Panc1 (cell line): ENCODE measurements around the gene SCFD1. TPM values are rescaled to one million over a fixed set of nuclear protein-coding genes. Genes with fewer than 3 reads are reported as not detected.
"Not testable (repeated sequence)": the region's sequence is repeated elsewhere in the genome, so short reads cannot be mapped to it uniquely, and the experiment has no call there.

Experiments
- ATAC-seq: fragments of 200-7000 bp; cut with Tn5 transposase; 2 replicates; pipeline ENCODE4 v1.9.1; 2020; ENCODE audit warnings: mild to moderate bottlenecking, moderate library complexity
- BruUV-seq: library from RNA; stranded (reverse); fragments of 400-500 nt; replicated peaks from 2 replicates; lab custom pipeline; 2021; lab: Mats Ljungman, UMichigan
- CTCF ChIA-PET: fragments of 300-600 bp; sonication (Branson Sonifier 250); formaldehyde crosslinking; loops from one replicate; lab custom pipeline; 2022; ENCODE audit warnings: antibody characterized with exemption; lab: Charles Lee
- POLR2A ChIA-PET: fragments of 300-600 bp; sonication (Branson Sonifier 250); formaldehyde crosslinking; loops from one replicate; lab custom pipeline; 2022; ENCODE audit warnings: antibody characterized with exemption; lab: Charles Lee
- DNase-seq: peaks from one replicate; pipeline ENCODE4 v3.0.0-alpha.2; 2010; ENCODE audit warnings: low read depth, low spot score
- H3K27ac ChIP-seq: 2 replicates; pipeline ENCODE4 v1.5.1; 2011; ENCODE audit warnings: mild to moderate bottlenecking, low read length, inconsistent platforms
- H3K27me3 ChIP-seq: fragments of 200-500 bp; sonication (Bioruptor generic); 2 replicates; pipeline ENCODE4 v1.6.0; 2014; ENCODE audit warnings: low read length, inconsistent platforms; ENCODE audit not compliant: control insufficient read depth, insufficient read depth
- H3K36me3 ChIP-seq: fragments of 200-500 bp; sonication (Bioruptor generic); 2 replicates; pipeline ENCODE4 v1.5.1; 2014; ENCODE audit warnings: inconsistent platforms, mild to moderate bottlenecking, low read length, moderate library complexity; ENCODE audit not compliant: control insufficient read depth, insufficient read depth
- H3K4me1 ChIP-seq: 2 replicates; pipeline ENCODE4 v1.5.1; 2011; ENCODE audit warnings: inconsistent platforms, mild to moderate bottlenecking, low read length, moderate library complexity; ENCODE audit not compliant: control insufficient read depth, insufficient read depth
- H3K4me3 ChIP-seq, 2 experiments: 2 replicates each; pipeline ENCODE4 v1.5.1; 2011 to 2012; ENCODE audit warnings: low read depth in 2 of 2, low read length in 2 of 2, mild to moderate bottlenecking in 2 of 2, inconsistent platforms in 1 of 2, moderate library complexity in 1 of 2
- H3K9me3 ChIP-seq: fragments of 200-500 bp; sonication (Bioruptor generic); 2 replicates; pipeline ENCODE4 v1.5.1; 2014; ENCODE audit warnings: low read depth, mild to moderate bottlenecking, inconsistent platforms, low read length, moderate library complexity; ENCODE audit not compliant: control insufficient read depth, insufficient read depth
- CTCF ChIP-seq: fragments of 450-650 bp; IDR thresholded peaks from 2 replicates; pipeline ENCODE4 v1.5.1; 2017; ENCODE audit warnings: mild to moderate bottlenecking
- POLR2AphosphoS5 ChIP-seq: IDR thresholded peaks from 2 replicates; pipeline ENCODE4 v1.6.1; 2012; ENCODE audit warnings: mild to moderate bottlenecking, low read depth, low read length, moderate library complexity
- SIN3A ChIP-seq: IDR thresholded peaks from 2 replicates; pipeline ENCODE4 v1.6.1; 2012; ENCODE audit warnings: low read depth, mild to moderate bottlenecking, low read length, moderate library complexity, borderline replicate concordance; ENCODE audit not compliant: insufficient read depth
- TCF7L2 ChIP-seq: IDR thresholded peaks from 2 replicates; pipeline ENCODE4 v1.6.1; 2011; ENCODE audit warnings: mild to moderate bottlenecking, low read depth, low read length, inconsistent platforms
- in situ Hi-C: cut with HindIII; loops from 2 replicates; pipeline ENCODE4 v1.10.0; 2016; ENCODE audit warnings: low sequenced_read_pairs, low pct_unique_long_range_greater_than_20kb
- intact Hi-C: fragments of 100-400 bp; cut with micrococcal nuclease; formaldehyde crosslinking; loops from one replicate; pipeline ENCODE4 v1.10.0; 2022; ENCODE audit not compliant: unreplicated experiment
- total RNA-seq: library from RNA; stranded (reverse); gene quantifications from one replicate; pipeline ENCODE4 v1.2.1, GENCODE V29; 2021; ENCODE audit not compliant: unreplicated experiment
- TF ChIP-seq, protein P1 (sequence below), 2 experiments: IDR thresholded peaks; 2 replicates each; pipeline ENCODE4 v1.6.1; 2011 to 2012; ENCODE audit warnings: low read depth in 2 of 2, control low read depth in 1 of 2, low read length in 1 of 2, mild to moderate bottlenecking in 1 of 2, moderate library complexity in 1 of 2; ENCODE audit not compliant: insufficient read depth in 1 of 2

The SCFD1 gene
- total RNA-seq, 1 experiment from 2014 or later, result 43.8 TPM

DNA sequence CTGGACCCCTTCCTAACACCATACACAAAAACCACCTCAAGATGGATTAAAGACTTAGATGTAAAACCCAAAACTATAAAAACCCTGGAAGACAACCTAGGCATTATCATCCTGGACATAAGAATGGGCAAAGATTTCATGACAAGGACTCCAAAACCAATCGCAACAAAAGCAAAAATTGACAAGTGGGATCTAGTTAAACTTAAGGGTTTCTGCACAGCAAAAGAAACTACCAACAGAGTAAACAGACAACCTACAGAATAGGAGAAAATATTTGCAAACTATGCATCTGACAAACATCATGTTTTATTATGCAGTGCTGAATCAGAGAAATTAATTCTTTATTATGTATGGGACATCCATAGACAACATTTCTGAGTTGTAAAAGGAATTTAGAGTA lies 45.8 kb upstream of the SCFD1 start:
- DNase-seq, ATAC-seq, intact Hi-C loops: not testable (repeated sequence)

DNA sequence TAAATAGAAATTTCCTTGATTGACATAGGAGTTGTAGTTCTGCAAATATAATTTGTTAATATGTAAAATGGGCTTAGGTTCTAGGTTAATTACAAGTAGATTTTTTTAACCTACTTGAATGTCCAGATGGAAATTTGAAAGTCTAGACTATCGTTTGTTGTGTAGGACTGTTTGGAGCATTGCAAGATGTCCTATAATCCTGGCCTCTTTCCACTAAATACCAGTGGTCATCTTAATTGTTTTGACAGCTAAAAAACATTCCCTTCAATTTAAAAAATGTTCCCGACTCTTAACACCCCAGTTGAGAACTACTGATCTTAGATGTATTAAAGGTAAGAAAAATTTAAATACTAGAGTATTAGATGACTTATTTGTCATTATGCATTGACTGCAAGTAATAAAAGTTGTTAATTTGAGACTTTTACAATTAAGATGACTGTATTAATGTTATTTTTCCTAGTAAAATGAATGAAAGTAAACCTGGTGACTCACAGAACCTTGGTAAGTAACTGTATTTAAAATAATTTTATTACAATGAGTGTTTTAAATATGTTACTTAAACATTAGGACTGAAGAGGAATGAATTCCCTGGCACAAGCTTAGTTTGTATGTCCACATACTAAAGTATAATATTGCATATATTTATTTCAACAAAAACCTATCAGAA lies 41.4 kb upstream of the SCFD1 start:
- ChIA-PET CTCF (no interaction called here), POLR2A (interaction anchor here (0.6 kb wide), 1 partner anchor 138 kb away, joined by 3 read pairs; no protein-coding TSS in a partner anchor)
- no peak for TF ChIP-seq TCF7L2
- no peak for TF ChIP-seq POLR2AphosphoS5
- TF ChIP-seq, protein P1, sequence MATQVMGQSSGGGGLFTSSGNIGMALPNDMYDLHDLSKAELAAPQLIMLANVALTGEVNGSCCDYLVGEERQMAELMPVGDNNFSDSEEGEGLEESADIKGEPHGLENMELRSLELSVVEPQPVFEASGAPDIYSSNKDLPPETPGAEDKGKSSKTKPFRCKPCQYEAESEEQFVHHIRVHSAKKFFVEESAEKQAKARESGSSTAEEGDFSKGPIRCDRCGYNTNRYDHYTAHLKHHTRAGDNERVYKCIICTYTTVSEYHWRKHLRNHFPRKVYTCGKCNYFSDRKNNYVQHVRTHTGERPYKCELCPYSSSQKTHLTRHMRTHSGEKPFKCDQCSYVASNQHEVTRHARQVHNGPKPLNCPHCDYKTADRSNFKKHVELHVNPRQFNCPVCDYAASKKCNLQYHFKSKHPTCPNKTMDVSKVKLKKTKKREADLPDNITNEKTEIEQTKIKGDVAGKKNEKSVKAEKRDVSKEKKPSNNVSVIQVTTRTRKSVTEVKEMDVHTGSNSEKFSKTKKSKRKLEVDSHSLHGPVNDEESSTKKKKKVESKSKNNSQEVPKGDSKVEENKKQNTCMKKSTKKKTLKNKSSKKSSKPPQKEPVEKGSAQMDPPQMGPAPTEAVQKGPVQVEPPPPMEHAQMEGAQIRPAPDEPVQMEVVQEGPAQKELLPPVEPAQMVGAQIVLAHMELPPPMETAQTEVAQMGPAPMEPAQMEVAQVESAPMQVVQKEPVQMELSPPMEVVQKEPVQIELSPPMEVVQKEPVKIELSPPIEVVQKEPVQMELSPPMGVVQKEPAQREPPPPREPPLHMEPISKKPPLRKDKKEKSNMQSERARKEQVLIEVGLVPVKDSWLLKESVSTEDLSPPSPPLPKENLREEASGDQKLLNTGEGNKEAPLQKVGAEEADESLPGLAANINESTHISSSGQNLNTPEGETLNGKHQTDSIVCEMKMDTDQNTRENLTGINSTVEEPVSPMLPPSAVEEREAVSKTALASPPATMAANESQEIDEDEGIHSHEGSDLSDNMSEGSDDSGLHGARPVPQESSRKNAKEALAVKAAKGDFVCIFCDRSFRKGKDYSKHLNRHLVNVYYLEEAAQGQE (IDR thresholded peaks at IDR 0.05; ENCODE audit: insufficient read depth in 1 of 2, low read depth in 2 of 2, low read length in 1 of 2), result no peak
- TF ChIP-seq CTCF, result no peak
- TF ChIP-seq SIN3A, result no peak
- peaks cover 2% of the 10 kb centered on the region; the same call in 1 of the 2 replicates for H3K9me3 ChIP-seq
- no TSS peak for BruUV-seq
- no peaks in the 10 kb centered on the region; the same call in 1 of the 2 replicates for H3K36me3 ChIP-seq
- in situ Hi-C loops, result no loop called here
- H3K4me3 ChIP-seq, result no peak overlapping the region
- peaks cover 3% of the 10 kb centered on the region; the same call in 1 of the 2 replicates for H3K4me1 ChIP-seq
- intact Hi-C loops, result no loop called here
- DNase-seq (no peak), ATAC-seq (no peak)
- H3K27me3 ChIP-seq, result no peaks in the 10 kb centered on the region
- no peak overlapping the region for H3K27ac ChIP-seq

More for the DNA sequence above, 45.8 kb upstream of the SCFD1 start:
- H3K4me1 ChIP-seq, CTCF ChIA-PET, POLR2A ChIA-PET, H3K36me3 ChIP-seq, BruUV-seq, H3K27me3 ChIP-seq, H3K27ac ChIP-seq, in situ Hi-C loops, H3K4me3 ChIP-seq, H3K9me3 ChIP-seq: not testable (repeated sequence)

GRCh38 chr14:30581283-30581625 lies 40.9 kb upstream of the SCFD1 start:
- peaks cover 3% of the 10 kb centered on the region; the same call in 1 of the 2 replicates for H3K4me1 ChIP-seq
- CTCF ChIA-PET, result no interaction called here
- DNase-seq, result no peak
- no peak overlapping the region for H3K4me3 ChIP-seq
- TF ChIP-seq, protein P1 (IDR thresholded peaks at IDR 0.05; ENCODE audit: insufficient read depth in 1 of 2, low read depth in 2 of 2, low read length in 1 of 2), result no peak
- TF ChIP-seq TCF7L2, result no peak
- TF ChIP-seq CTCF, result no peak
- BruUV-seq, result no TSS peak
- H3K36me3 ChIP-seq, result no peaks in the 10 kb centered on the region; the same call in 1 of the 2 replicates
- H3K9me3 ChIP-seq, result peaks cover 2% of the 10 kb centered on the region; the same call in 1 of the 2 replicates
- no peak overlapping the region for H3K27ac ChIP-seq
- ATAC-seq, result no peak
- POLR2A ChIA-PET, result no interaction called here
- no peaks in the 10 kb centered on the region for H3K27me3 ChIP-seq
- intact Hi-C loops (no loop called here), in situ Hi-C loops (no loop called here)
